ENCODE data around the gene PPP1R14B. TPM values are rescaled to one million over a fixed set of nuclear protein-coding genes. Genes with fewer than 3 reads are reported as not detected.

PPP1R14B gene
- polyA plus RNA-seq, 3 donors: 11.7 to 40.7 (median 34.2) TPM

GRCh38 chr11:64244966-64245365, 1.8 kb downstream of the PPP1R14B start:
- H3K4me2 ChIP-seq (replicated peaks; ENCODE audit: extremely low read depth, low read length, poor library complexity, severe bottlenecking): peak overlapping the region; percentile 91
- DNase-seq: no peak
- peak overlapping the region; percentile 76 for H3K9ac ChIP-seq (ENCODE audit: insufficient read depth, low read length, poor library complexity, severe bottlenecking)

GRCh38 chr11:64244107-64244506, 2.6 kb downstream of the PPP1R14B start:
- Histone ChIP-seq H3K9ac (ENCODE audit: insufficient read depth, low read length, poor library complexity, severe bottlenecking) (no peak overlapping the region), H3K9me3 (replicated peaks in 1 of 2; ENCODE audit: control insufficient read depth in 1 of 2, insufficient read depth in 1 of 2, low read length in 2 of 2) (no peaks in the 10 kb centered on the region), H4K20me1 (ENCODE audit: insufficient read depth, low read length) (no peaks in the 10 kb centered on the region), H3K4me1 (ENCODE audit: control insufficient read depth in 1 of 2, insufficient read depth in 2 of 2, low read length in 2 of 2) (peaks cover 61 to 75% of the 10 kb centered on the region in 2 donors), H3K36me3 (replicated peaks in 1 of 2; ENCODE audit: control insufficient read depth in 1 of 2, insufficient read depth in 2 of 2, low read length in 2 of 2) (peaks cover 10 to 12% of the 10 kb centered on the region in 2 donors), H3K79me2 (ENCODE audit: insufficient read depth, low read length) (peaks cover 40% of the 10 kb centered on the region), H3K4me3 (replicated peaks in 1 of 3; ENCODE audit: low read depth in 2 of 3, low read length in 3 of 3) (no peak overlapping the region), H3K4me2 (replicated peaks; ENCODE audit: extremely low read depth, low read length, poor library complexity, severe bottlenecking) (no peak overlapping the region), H3K27ac (ENCODE audit: low read depth in 1 of 2, low read length in 2 of 2) (peak overlapping the region in 1 of 2 donors; percentile 11), H3K27me3 (ENCODE audit: control insufficient read depth in 2 of 2, insufficient read depth in 2 of 2, low read length in 2 of 2) (no peaks in the 10 kb centered on the region), H2AFZ (ENCODE audit: insufficient read depth, low read depth, low read length, poor library complexity, severe bottlenecking) (no peak overlapping the region)
- no peak for DNase-seq
- intact Hi-C loops (cut with micrococcal nuclease): loop anchor here (5.0 kb wide), 2 partner anchors 37 to 58 kb away; partner anchors contain the start of genes FERMT3 (in 2 of the 2) and CATSPERZ (in 1 of the 2)
- H3K9me3 Mint-ChIP-seq: no peaks in the 10 kb centered on the region
- H3K4me1 Mint-ChIP-seq: peaks cover 55% of the 10 kb centered on the region
- H3K27ac Mint-ChIP-seq: peak overlapping the region in 4 of 7 donors; percentile 25 to 54 (median 40)
- peaks cover 0 to 5% (median 2%) of the 10 kb centered on the region in 3 donors for H3K27me3 Mint-ChIP-seq (ENCODE audit: low read depth in 3 of 3)
- peaks cover 14 to 16% of the 10 kb centered on the region in 2 donors for H3K36me3 Mint-ChIP-seq
- no peak overlapping the region for H3K4me3 Mint-ChIP-seq
- WGBS (ENCODE audit: insufficient coverage): 57% methylated on average over 2 of the region's 5 CpGs
- TF ChIP-seq CTCF (IDR thresholded peaks at IDR 0.05): no peak

More at GRCh38 chr11:64244966-64245365, 1.8 kb downstream of the PPP1R14B start:
- Mint-ChIP-seq H3K4me1 (peaks cover 48% of the 10 kb centered on the region), H3K4me3 (peak overlapping the region; percentile 85 to 89), H3K36me3 (peaks cover 13 to 14% of the 10 kb centered on the region in 2 donors), H3K27ac (peak overlapping the region in 3 of 7 donors; percentile 65 to 78 (median 75)), H3K9me3 (no peaks in the 10 kb centered on the region), H3K27me3 (ENCODE audit: low read depth in 3 of 3) (peaks cover 0 to 4% (median 3%) of the 10 kb centered on the region in 3 donors)
- H3K27me3 ChIP-seq (ENCODE audit: control insufficient read depth in 2 of 2, insufficient read depth in 2 of 2, low read length in 2 of 2): no peaks in the 10 kb centered on the region
- peaks cover 52 to 66% of the 10 kb centered on the region in 2 donors for H3K4me1 ChIP-seq (ENCODE audit: control insufficient read depth in 1 of 2, insufficient read depth in 2 of 2, low read length in 2 of 2)
- peaks cover 10 to 12% of the 10 kb centered on the region in 2 donors for H3K36me3 ChIP-seq (replicated peaks in 1 of 2; ENCODE audit: control insufficient read depth in 1 of 2, insufficient read depth in 2 of 2, low read length in 2 of 2)
- peaks cover 40% of the 10 kb centered on the region for H3K79me2 ChIP-seq (ENCODE audit: insufficient read depth, low read length)
- H3K9me3 ChIP-seq (replicated peaks in 1 of 2; ENCODE audit: control insufficient read depth in 1 of 2, insufficient read depth in 1 of 2, low read length in 2 of 2): no peaks in the 10 kb centered on the region
- peak overlapping the region; percentile 13 to 92 for H3K27ac ChIP-seq (ENCODE audit: low read depth in 1 of 2, low read length in 2 of 2)
- WGBS (ENCODE audit: insufficient coverage): no CpG with 5 or more reads among the region's 6 CpGs
- H4K20me1 ChIP-seq (ENCODE audit: insufficient read depth, low read length): no peaks in the 10 kb centered on the region
- intact Hi-C loops (cut with micrococcal nuclease): loop anchor here (5.0 kb wide), 2 partner anchors 38 to 57 kb away; partner anchors contain the start of genes FERMT3 (in 2 of the 2) and CATSPERZ (in 1 of the 2)
- no peak for TF ChIP-seq CTCF (IDR thresholded peaks at IDR 0.05)
- no peak overlapping the region for H2AFZ ChIP-seq (ENCODE audit: insufficient read depth, low read depth, low read length, poor library complexity, severe bottlenecking)
- peak overlapping the region in 1 of 3 experiments; percentile 86 for H3K4me3 ChIP-seq (replicated peaks in 1 of 3; ENCODE audit: low read depth in 2 of 3, low read length in 3 of 3)
